CD4-positive, alpha-beta memory T cell (primary cell): ENCODE measurements around the gene VTI1A. TPM values are rescaled to one million over a fixed set of nuclear protein-coding genes. Genes with fewer than 3 reads are reported as not detected.

Experiments
- CTCF ChIA-PET: fragments of 350-600 bp; sonication (Branson Sonifier 250); formaldehyde crosslinking; loops from one replicate; lab custom pipeline; 2021; ENCODE audit warnings: inconsistent platforms; ENCODE audit not compliant: partially characterized antibody; lab: Charles Lee
- POLR2A ChIA-PET: fragments of 350-600 bp; sonication (Branson Sonifier 250); formaldehyde crosslinking; loops from one replicate; lab custom pipeline; 2021; ENCODE audit not compliant: partially characterized antibody; lab: Charles Lee
- DNase-seq, 5 donors: peaks; one replicate each; pipeline versions ENCODE4 v3.0.0 to v3.0.0-alpha.2; 2020 to 2022; ENCODE audit warnings: mixed read lengths in 1 of 5
- H3K27ac ChIP-seq: one replicate; pipeline ENCODE4 v1.7.0; 2013; ENCODE audit warnings: low read depth, low read length
- H3K27me3 ChIP-seq: 2 replicates; pipeline ENCODE4 v1.7.0; 2013; ENCODE audit warnings: mild to moderate bottlenecking, low read length, moderate library complexity; ENCODE audit not compliant: insufficient read depth
- H3K36me3 ChIP-seq: 2 replicates; pipeline ENCODE4 v1.7.0; 2013; ENCODE audit warnings: mild to moderate bottlenecking, low read length, moderate library complexity; ENCODE audit not compliant: insufficient read depth
- H3K4me1 ChIP-seq: 2 replicates; pipeline ENCODE4 v1.7.0; 2013; ENCODE audit warnings: mild to moderate bottlenecking, low read length, moderate library complexity; ENCODE audit not compliant: insufficient read depth
- H3K4me3 ChIP-seq, 2 donors: one replicate each; pipeline ENCODE4 v1.7.0; 2013; ENCODE audit warnings: low read length in 2 of 2, mild to moderate bottlenecking in 1 of 2
- H3K9me3 ChIP-seq, 2 donors: one replicate each; pipeline ENCODE4 v1.7.0; 2013; ENCODE audit warnings: low read length in 2 of 2, control low read depth in 1 of 2; ENCODE audit not compliant: control insufficient read depth in 1 of 2
- H3K27ac Mint-ChIP-seq, 7 donors: one replicate each; pipeline ENCODE4 v1.8.0; 2020 to 2021; ENCODE audit warnings: mixed read lengths in 7 of 7, mild to moderate bottlenecking in 6 of 7, inconsistent platforms in 3 of 7, moderate library complexity in 3 of 7
- H3K27me3 Mint-ChIP-seq, 2 donors: one replicate each; pipeline ENCODE4 v1.8.0; 2020 to 2021; ENCODE audit warnings: mixed read lengths in 2 of 2
- H3K36me3 Mint-ChIP-seq, 2 donors: one replicate each; pipeline ENCODE4 v1.8.0; 2020 to 2021; ENCODE audit warnings: mixed read lengths in 2 of 2, inconsistent platforms in 1 of 2, mild to moderate bottlenecking in 1 of 2
- H3K4me1 Mint-ChIP-seq, 4 donors: one replicate each; pipeline ENCODE4 v1.8.0; 2020 to 2021; ENCODE audit warnings: mixed read lengths in 4 of 4, mild to moderate bottlenecking in 1 of 4
- H3K4me3 Mint-ChIP-seq, 8 donors: one replicate each; pipeline ENCODE4 v1.8.0; 2020 to 2021; ENCODE audit warnings: mixed read lengths in 8 of 8, mild to moderate bottlenecking in 7 of 8, moderate library complexity in 6 of 8, inconsistent platforms in 3 of 8
- H3K9me3 Mint-ChIP-seq, 8 donors: one replicate each; pipeline ENCODE4 v1.8.0; 2020 to 2021; ENCODE audit warnings: mixed read lengths in 8 of 8, mild to moderate bottlenecking in 5 of 8, inconsistent platforms in 3 of 8, moderate library complexity in 1 of 8
- intact Hi-C: fragments of 100-400 bp; cut with micrococcal nuclease; formaldehyde crosslinking; loops from one replicate; pipeline ENCODE4 v1.15.1; 2023
- polyA plus RNA-seq, 2 donors: library from polyadenylated mRNA; unstranded; fragments of 300-500 nt; fragmentation: Illumina TruSeq; gene quantifications; one replicate each; pipeline ENCODE4 v1.2.3, GENCODE V29; 2021
- total RNA-seq, 2 experiments: library from RNA; stranded (reverse); gene quantifications; one replicate each; pipeline ENCODE4 v1.2.3, GENCODE V29; 2021

Gene VTI1A
- total and polyA plus RNA-seq, 4 experiments from 2014 or later, result 24.4 to 48.5 (median 40.0) TPM

GRCh38 chr10:112433136-112433535 is 13.9 kb upstream of the VTI1A start:
- H3K9me3 Mint-ChIP-seq, result no peaks in the 10 kb centered on the region
- DNase-seq, result no peak
- Histone ChIP-seq H3K27me3 (no peaks in the 10 kb centered on the region), H3K9me3 (no peaks in the 10 kb centered on the region), H3K4me3 (no peak overlapping the region), H3K36me3 (peaks cover 65% of the 10 kb centered on the region), H3K4me1 (no peaks in the 10 kb centered on the region), H3K27ac (no peak overlapping the region)
- H3K36me3 Mint-ChIP-seq, result peaks cover 31 to 72% of the 10 kb centered on the region in 2 donors
- no peak overlapping the region for H3K4me3 Mint-ChIP-seq
- intact Hi-C loops, result no loop called here
- ChIA-PET CTCF (interaction anchor here (1.0 to 5.1 kb wide), 4 partner anchors 19 to 117 kb away, joined by 3 to 25 read pairs (median 3); no protein-coding TSS in a partner anchor), POLR2A (interaction anchor here (1.1 kb wide), 1 partner anchor 14 kb away, joined by 4 read pairs; the partner anchor contains the start of genes VTI1A and ZDHHC6)
- peaks cover 0 to 6% (median 0%) of the 10 kb centered on the region in 4 donors for H3K4me1 Mint-ChIP-seq
- H3K27me3 Mint-ChIP-seq, result no peaks in the 10 kb centered on the region
- H3K27ac Mint-ChIP-seq, result peak overlapping the region in 1 of 7 donors; percentile 21

GRCh38 chr10:112434988-112435619 is 11.9 kb upstream of the VTI1A start:
- POLR2A ChIA-PET, result interaction anchor here (1.2 kb wide), 1 partner anchor 252 kb away, joined by 3 read pairs; the partner anchor contains the start of gene GPAM
- DNase-seq, result peak in 3 of 5 donors; percentile 13 to 28 (median 17)
- H3K27ac ChIP-seq, result no peak overlapping the region
- peaks cover 0 to 3% (median 0%) of the 10 kb centered on the region in 4 donors for H3K4me1 Mint-ChIP-seq
- intact Hi-C loops, result loop anchor here (1.0 kb wide), 1 partner anchor 120 kb away; no protein-coding TSS in a partner anchor
- no peaks in the 10 kb centered on the region for H3K27me3 Mint-ChIP-seq
- no peak overlapping the region for H3K4me3 Mint-ChIP-seq
- peaks cover 33 to 67% of the 10 kb centered on the region in 2 donors for H3K36me3 Mint-ChIP-seq
- H3K27ac Mint-ChIP-seq, result peak overlapping the region in 1 of 7 donors; percentile 73
- peaks cover 64% of the 10 kb centered on the region for H3K36me3 ChIP-seq
- no peaks in the 10 kb centered on the region for H3K9me3 ChIP-seq
- H3K27me3 ChIP-seq, result no peaks in the 10 kb centered on the region
- no peaks in the 10 kb centered on the region for H3K9me3 Mint-ChIP-seq
- no peak overlapping the region for H3K4me3 ChIP-seq
- CTCF ChIA-PET, result interaction anchor here (0.8 to 5.1 kb wide), 19 partner anchors 11 to 1358 kb away, joined by 3 to 31 read pairs (median 4); partner anchors contain the start of genes ADRA2A, GPAM, VTI1A and ZDHHC6
- no peaks in the 10 kb centered on the region for H3K4me1 ChIP-seq

- Histone ChIP-seq H3K4me1 (no peaks in the 10 kb centered on the region), H3K36me3 (peaks cover 42% of the 10 kb centered on the region), H3K9me3 (no peaks in the 10 kb centered on the region), H3K27ac (no peak overlapping the region), H3K27me3 (no peaks in the 10 kb centered on the region), H3K4me3 (no peak overlapping the region)
- CTCF ChIA-PET, result no interaction called here
- peaks cover 26 to 68% of the 10 kb centered on the region in 2 donors for H3K36me3 Mint-ChIP-seq
- intact Hi-C loops, result no loop called here
- DNase-seq, result no peak
- no peak overlapping the region for H3K27ac Mint-ChIP-seq
- POLR2A ChIA-PET, result no interaction called here
- peaks cover 0 to 10% (median 3%) of the 10 kb centered on the region in 4 donors for H3K4me1 Mint-ChIP-seq
- H3K9me3 Mint-ChIP-seq, result no peaks in the 10 kb centered on the region
- no peaks in the 10 kb centered on the region for H3K27me3 Mint-ChIP-seq
- no peak overlapping the region for H3K4me3 Mint-ChIP-seq
Measured at GRCh38 chr10:112438356-112438755, 8.7 kb upstream of the VTI1A start.

- H3K4me1 Mint-ChIP-seq, result peaks cover 17 to 37% (median 23%) of the 10 kb centered on the region in 4 donors
- Histone ChIP-seq H3K27ac (no peak overlapping the region), H3K4me3 (no peak overlapping the region), H3K4me1 (peaks cover 25% of the 10 kb centered on the region), H3K36me3 (peaks cover 43% of the 10 kb centered on the region), H3K27me3 (no peaks in the 10 kb centered on the region), H3K9me3 (no peaks in the 10 kb centered on the region)
- no peaks in the 10 kb centered on the region for H3K9me3 Mint-ChIP-seq
- no peak for DNase-seq
- intact Hi-C loops, result no loop called here
- POLR2A ChIA-PET, result interaction anchor here (1.2 kb wide), 1 partner anchor 67 kb away, joined by 3 read pairs; the partner anchor contains the start of gene ACSL5
- H3K27ac Mint-ChIP-seq, result peak overlapping the region in 3 of 7 donors; percentile 16 to 49 (median 42)
- no peaks in the 10 kb centered on the region for H3K27me3 Mint-ChIP-seq
- CTCF ChIA-PET, result interaction anchor here (1.0 to 1.5 kb wide), 2 partner anchors 15 to 18 kb away, joined by 3 read pairs; no protein-coding TSS in a partner anchor
- H3K36me3 Mint-ChIP-seq, result peaks cover 31 to 73% of the 10 kb centered on the region in 2 donors
- no peak overlapping the region for H3K4me3 Mint-ChIP-seq
Measured at GRCh38 chr10:112441520-112441919, 5.5 kb upstream of the VTI1A start.

- Mint-ChIP-seq H3K4me1 (peaks cover 17 to 40% (median 26%) of the 10 kb centered on the region in 4 donors), H3K36me3 (peaks cover 31 to 74% of the 10 kb centered on the region in 2 donors), H3K9me3 (no peaks in the 10 kb centered on the region), H3K4me3 (no peak overlapping the region), H3K27me3 (no peaks in the 10 kb centered on the region), H3K27ac (peak overlapping the region in 3 of 7 donors; percentile 6 to 27 (median 14))
- POLR2A ChIA-PET, result interaction anchor here (1.2 kb wide), 1 partner anchor 68 kb away, joined by 3 read pairs; the partner anchor contains the start of gene ACSL5
- H3K4me3 ChIP-seq, result no peak overlapping the region
- no peaks in the 10 kb centered on the region for H3K27me3 ChIP-seq
- no peak for DNase-seq
- no peak overlapping the region for H3K27ac ChIP-seq
- H3K36me3 ChIP-seq, result peaks cover 38% of the 10 kb centered on the region
- peaks cover 25% of the 10 kb centered on the region for H3K4me1 ChIP-seq
- CTCF ChIA-PET, result interaction anchor here (1.5 kb wide), 1 partner anchor 18 kb away, joined by 3 read pairs; no protein-coding TSS in a partner anchor
- intact Hi-C loops, result no loop called here
- no peaks in the 10 kb centered on the region for H3K9me3 ChIP-seq
Measured at GRCh38 chr10:112442063-112442462, 5.0 kb upstream of the VTI1A start.

- intact Hi-C loops, result loop anchor here (1.0 to 5.0 kb wide), 2 partner anchors 69 to 263 kb away; partner anchors contain the start of gene GPAM
- Histone ChIP-seq H3K4me3 (peak overlapping the region; percentile 97 to 99), H3K9me3 (no peaks in the 10 kb centered on the region), H3K36me3 (peaks cover 24% of the 10 kb centered on the region), H3K27ac (peak overlapping the region; percentile 86), H3K27me3 (no peaks in the 10 kb centered on the region), H3K4me1 (peaks cover 42% of the 10 kb centered on the region)
- peak overlapping the region; percentile 81 to 99 (median 97) for H3K27ac Mint-ChIP-seq
- CTCF ChIA-PET, result interaction anchor here (1.2 to 1.8 kb wide), 2 partner anchors 11 to 71 kb away, joined by 3 to 9 read pairs; no protein-coding TSS in a partner anchor
- peaks cover 27 to 63% (median 46%) of the 10 kb centered on the region in 4 donors for H3K4me1 Mint-ChIP-seq
- peaks cover 27 to 60% of the 10 kb centered on the region in 2 donors for H3K36me3 Mint-ChIP-seq
- no peaks in the 10 kb centered on the region for H3K9me3 Mint-ChIP-seq
- POLR2A ChIA-PET, result interaction anchor here (0.9 to 2.6 kb wide), 14 partner anchors 10 to 1234 kb away, joined by 3 to 33 read pairs (median 3); partner anchors contain the start of genes ACSL5 and GPAM
- peak overlapping the region; percentile 90 to 100 (median 94) for H3K4me3 Mint-ChIP-seq
- peak in 1 of 5 donors; percentile 8 for DNase-seq
- no peaks in the 10 kb centered on the region for H3K27me3 Mint-ChIP-seq
Measured at GRCh38 chr10:112446055-112446854, 760 bp upstream of the VTI1A start.
